HG03135 (cell line): ENCODE results near the gene TMEM74B.

Source experiments
- ATAC-seq: cut with Tn5 transposase; IDR thresholded peaks from one replicate; pipeline ENCODE4 v1.9.1; 2021; ENCODE audit warnings: mild to moderate bottlenecking, moderate library complexity; ENCODE audit not compliant: unreplicated experiment

TMEM74B gene

GRCh38 chr20:1183153-1183552, 1.6 kb downstream of the TMEM74B start:
- ATAC-seq, result no peak

GRCh38 chr20:1182106-1182505, 2.7 kb downstream of the TMEM74B start:
- ATAC-seq, result no peak

DNA sequence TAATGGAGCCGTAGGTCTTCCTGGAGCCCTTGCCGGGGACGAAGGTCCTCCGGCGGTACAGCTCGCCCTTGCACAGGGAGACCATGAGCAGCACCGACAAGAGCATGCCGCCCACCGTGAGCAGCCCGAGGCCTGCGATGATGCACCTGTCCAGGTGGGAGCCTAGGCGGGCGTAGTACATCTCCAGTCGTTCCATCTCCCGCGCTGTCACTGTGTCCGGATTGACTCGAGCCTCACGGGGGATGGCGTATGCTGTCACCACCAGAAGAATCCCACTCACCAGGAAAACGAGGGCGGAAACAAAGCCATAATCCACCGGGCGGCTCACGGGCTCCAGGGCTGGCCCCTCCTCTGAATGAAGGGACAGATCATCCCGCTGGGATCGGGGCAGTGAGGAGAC, 3.8 kb downstream of the TMEM74B start:
- ATAC-seq, result no peak

DNA sequence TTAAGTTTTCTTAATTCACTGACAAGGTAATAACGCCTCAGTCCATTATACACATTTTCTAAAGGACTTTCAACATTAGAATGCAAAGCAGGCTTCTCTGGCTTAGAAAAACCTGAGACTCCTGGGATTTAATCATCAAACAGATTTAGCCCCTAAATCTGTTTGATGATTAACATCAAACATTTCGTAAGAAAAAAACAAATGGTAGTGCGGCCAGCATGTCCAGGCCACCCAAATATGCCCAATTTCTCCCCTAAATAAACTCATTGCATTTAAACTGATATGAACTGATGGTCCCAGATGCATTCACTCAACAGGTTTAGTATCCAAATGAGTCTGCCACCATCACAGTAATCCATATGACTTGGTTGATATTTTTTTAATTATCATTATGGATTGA, 6.2 kb downstream of the TMEM74B start:
- no peak for ATAC-seq

- ATAC-seq, result no peak
These were observed 6.7 kb downstream of the TMEM74B start for GRCh38 chr20:1178103-1178502.

GRCh38 chr20:1177680-1178079, 7.1 kb downstream of the TMEM74B start:
- ATAC-seq, result no peak

GRCh38 chr20:1174787-1175186, 10.0 kb downstream of the TMEM74B start:
- no peak for ATAC-seq

- ATAC-seq, result no peak
These were observed 11.1 kb downstream of the TMEM74B start for GRCh38 chr20:1173698-1174097.

DNA sequence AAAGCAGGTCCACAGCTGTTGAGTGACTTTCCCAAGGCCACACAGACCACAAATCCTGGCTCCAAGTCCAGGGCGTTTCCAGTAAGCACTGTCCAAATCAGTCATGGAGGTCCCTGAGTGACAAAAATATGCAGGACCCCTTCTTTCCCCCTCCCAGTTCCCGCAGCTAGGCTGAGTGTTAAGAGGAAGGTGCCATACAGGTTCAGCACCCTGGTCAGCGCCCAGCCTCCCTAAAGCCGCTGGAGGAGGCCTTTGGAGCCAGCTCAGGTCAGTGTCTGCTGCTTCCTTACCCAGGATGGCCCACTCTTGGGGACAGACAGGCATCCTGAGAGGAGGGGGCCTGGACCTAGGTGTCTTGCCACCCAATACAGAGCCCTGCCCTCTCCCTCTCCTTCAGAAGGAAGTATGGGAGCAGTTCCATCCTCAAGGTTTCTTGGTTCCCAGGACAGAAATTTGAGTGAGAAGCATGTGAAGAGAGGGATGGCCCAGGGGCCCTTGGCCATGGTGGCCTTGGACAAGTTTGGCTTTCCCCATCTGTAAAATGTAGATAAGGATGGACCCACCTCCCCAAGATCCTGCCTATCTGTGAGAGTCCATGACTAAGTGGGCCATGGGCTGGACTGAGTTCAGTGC, 13.2 kb downstream of the TMEM74B start:
- ATAC-seq, result no peak

GRCh38 chr20:1169224-1169623, 15.6 kb downstream of the TMEM74B start:
- ATAC-seq, result no peak

DNA sequence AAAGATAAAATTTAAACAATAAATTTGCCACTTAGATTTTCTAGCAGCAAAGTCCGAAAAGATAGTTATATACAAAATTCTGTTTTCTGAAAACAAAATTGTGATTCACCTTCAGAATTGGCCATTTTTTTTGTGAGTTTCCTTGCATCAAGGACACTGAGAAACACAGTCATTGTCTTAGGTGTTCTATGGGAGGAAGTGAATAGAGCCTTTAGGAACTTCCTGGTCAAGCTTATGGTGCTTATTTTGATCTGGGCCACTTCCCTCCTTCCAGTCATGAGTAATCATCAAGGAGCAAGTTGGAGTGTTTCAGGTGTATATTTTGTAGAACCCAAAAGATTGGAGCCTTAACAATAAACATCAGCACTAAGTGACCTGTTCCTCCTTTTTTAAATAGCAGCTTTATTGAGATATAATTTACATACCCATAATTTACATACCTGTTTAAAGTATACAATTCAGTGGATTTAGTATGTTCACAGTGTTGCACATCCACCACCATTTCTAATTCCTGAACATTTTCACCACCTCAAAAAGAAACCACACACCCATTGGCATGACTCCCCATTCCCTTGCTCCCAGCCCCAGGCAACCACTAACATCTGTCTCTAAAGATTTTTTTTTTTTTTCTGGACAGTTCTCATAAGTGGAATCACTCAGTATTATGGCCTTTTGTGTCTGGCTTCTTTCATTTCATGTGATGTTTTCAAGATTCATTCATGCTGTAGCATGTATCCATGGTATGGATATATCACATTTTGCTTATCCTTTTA, 17.6 kb downstream of the TMEM74B start:
- no peak for ATAC-seq

- ATAC-seq, result no peak
These were observed 18.8 kb downstream of the TMEM74B start for GRCh38 chr20:1165941-1166340.

- ATAC-seq, result no peak
These were observed 19.3 kb downstream of the TMEM74B start for GRCh38 chr20:1165521-1165920.

DNA sequence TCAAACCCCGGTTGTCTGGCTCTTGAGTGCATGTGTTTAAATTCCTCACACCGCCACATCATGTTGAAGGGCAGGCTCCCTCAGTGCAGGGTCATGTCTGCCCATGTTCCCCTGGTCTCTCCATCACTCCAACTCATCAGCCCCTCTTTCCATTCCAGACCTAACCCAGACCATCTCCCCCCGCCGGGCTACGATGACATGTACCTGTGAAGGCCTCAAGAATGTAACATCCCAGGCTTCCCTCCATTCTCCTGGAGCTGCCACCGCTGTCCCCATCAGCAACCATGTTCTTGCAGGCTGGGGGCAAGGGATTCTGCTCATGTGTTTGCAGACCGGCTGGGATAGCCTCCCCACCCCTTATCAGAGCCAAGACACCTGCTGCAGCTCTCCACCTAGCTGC, 19.9 kb downstream of the TMEM74B start:
- ATAC-seq, result no peak

DNA sequence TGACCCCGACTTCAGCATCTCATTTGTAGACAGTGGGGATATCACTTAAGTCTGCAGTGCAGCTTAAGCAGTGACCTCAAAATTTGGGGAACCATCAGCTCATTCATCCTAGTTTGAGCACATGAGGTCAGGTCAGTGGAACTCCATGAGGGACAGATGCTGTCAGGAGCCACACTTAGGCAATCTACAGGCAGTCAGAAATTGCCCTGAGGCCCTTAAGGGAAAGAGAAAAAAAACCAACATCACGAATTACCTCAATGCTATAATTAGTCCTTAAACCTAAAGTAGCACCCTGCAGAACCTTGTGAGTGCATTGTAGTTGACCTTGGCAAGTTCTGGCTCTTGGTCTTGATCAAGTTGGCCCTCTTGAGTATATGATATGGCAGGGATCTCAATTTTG, 21.1 kb downstream of the TMEM74B start:
- ATAC-seq, result no peak

GRCh38 chr20:1163105-1163504, 21.7 kb downstream of the TMEM74B start:
- ATAC-seq, result no peak

DNA sequence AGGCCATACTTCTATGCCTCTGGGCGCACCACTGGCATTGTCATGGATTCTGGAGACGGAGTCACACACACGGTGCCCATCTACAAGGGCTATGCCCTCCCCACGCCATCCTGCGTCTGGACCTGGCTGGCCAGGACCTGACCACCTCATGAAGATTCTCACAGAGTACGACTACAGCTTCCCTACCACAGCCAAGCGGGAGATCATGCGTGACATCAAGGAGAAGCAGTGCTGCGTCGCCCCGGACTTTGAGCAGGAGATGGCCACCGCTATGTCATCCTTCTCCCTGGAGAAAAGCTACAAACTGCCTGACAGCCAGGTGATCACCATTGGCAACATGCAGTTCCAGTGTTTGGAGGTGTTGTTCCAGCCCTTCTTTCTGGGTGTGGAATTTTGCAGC, 23.8 kb downstream of the TMEM74B start:
- ATAC-seq, result no peak

GRCh38 chr20:1160496-1160895, 24.3 kb downstream of the TMEM74B start:
- ATAC-seq, result no peak

- ATAC-seq, result no peak
These were observed 29.4 kb downstream of the TMEM74B start for GRCh38 chr20:1155342-1155741.

DNA sequence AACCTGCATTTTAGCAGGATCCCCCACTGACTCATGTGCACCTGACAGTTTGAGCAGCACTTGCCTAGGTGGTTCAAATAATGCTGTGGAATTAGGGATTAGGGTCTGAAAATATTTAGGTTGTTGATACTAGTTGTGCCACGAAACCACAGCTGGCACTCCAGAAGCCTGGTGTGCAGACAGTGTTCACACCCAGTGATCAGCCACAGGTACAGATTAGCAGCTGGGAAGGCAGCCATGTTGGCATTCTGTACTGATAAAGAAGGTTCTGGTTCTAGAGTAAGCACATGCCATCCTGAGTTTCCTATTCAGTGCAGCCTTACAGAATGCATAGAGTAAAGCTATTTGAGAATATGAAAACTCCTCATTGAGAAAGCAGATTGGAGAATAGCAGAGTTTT, 30.1 kb downstream of the TMEM74B start:
- ATAC-seq, result no peak

DNA sequence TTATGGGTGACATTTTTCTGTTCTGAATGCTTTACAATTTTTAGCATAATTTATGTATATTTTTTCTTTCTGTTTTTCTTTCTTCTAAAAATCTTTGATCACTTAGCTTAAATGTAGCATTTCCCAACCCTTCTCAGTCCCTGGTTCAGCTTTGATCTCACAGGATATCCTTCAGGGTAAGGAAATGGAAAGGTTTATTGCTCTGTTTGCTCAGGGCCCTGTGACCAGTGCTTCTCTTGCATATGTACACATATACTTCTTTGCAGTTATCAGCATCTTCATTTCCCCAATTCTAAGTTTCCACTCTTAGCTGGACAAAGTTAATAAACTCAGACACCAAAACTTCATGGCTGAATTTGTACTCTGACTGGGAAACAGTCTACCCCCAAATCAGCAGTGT, 30.6 kb downstream of the TMEM74B start:
- ATAC-seq, result no peak

GRCh38 chr20:1150968-1151367, 33.8 kb downstream of the TMEM74B start:
- no peak for ATAC-seq

GRCh38 chr20:1150218-1150617, 34.6 kb downstream of the TMEM74B start:
- ATAC-seq, result no peak
